HepG2 (cell line): Measurements from ENCODE around the gene PPP1R2B. TPM values are rescaled to one million over a fixed set of nuclear protein-coding genes. Genes with fewer than 3 reads are reported as not detected.

Experiments
- ATAC-seq: fragments of 200-7000 bp; cut with Tn5 transposase; 3 replicates; pipeline ENCODE4 v1.9.1; 2020; ENCODE audit warnings: mild to moderate bottlenecking, moderate library complexity
- BruUV-seq: library from RNA; stranded (reverse); fragments of 400-500 nt; replicated peaks from 2 replicates; lab custom pipeline; 2021; lab: Mats Ljungman, UMichigan
- CTCF ChIA-PET: fragments of 300-600 bp; formaldehyde crosslinking; extraction: SDS; loops from one replicate; lab custom pipeline; 2021; ENCODE audit warnings: low total read pairs, inconsistent platforms, low intra/inter-chr PET ratio; lab: Yijun Ruan, JAX
- POLR2A ChIA-PET: fragments of 350-600 bp; sonication (Branson Sonifier 250); formaldehyde crosslinking; loops from one replicate; lab custom pipeline; 2020; ENCODE audit warnings: antibody characterized with exemption, inconsistent platforms; lab: Yijun Ruan, JAX
- DNase-seq: peaks from one replicate; pipeline ENCODE4 v3.0.0-alpha.2; 2015; ENCODE audit warnings: low spot score
- FAIRE-seq: peaks from 3 replicates; lab custom pipeline; 2011; peaks lifted over from hg19 to GRCh38; lab: Jason Lieb, UNC
- H2AFZ ChIP-seq: one replicate; pipeline ENCODE4 v1.6.1; 2011; ENCODE audit warnings: low read length, inconsistent platforms
- H3K27ac ChIP-seq: fragments of 300-600 bp; 3 replicates; pipeline ENCODE4 v1.8.0; 2011; ENCODE audit warnings: mixed run types, mild to moderate bottlenecking, mixed read lengths, low read length, inconsistent platforms; ENCODE audit not compliant: insufficient read depth; ENCODE audit errors: extremely low read length
- H3K27me3 ChIP-seq, 2 experiments: fragments of 200-600 bp in 1 of 2; 2 replicates in 1 of 2; 3 replicates in 1 of 2; pipeline versions ENCODE4 v1.6.0 to v1.8.0; 2011; ENCODE audit warnings: low read length in 2 of 2, mild to moderate bottlenecking in 2 of 2, moderate library complexity in 2 of 2, inconsistent platforms in 1 of 2; ENCODE audit not compliant: insufficient read depth in 2 of 2, control insufficient read depth in 1 of 2
- H3K36me3 ChIP-seq, 2 experiments: fragments of 200-600 bp in 1 of 2; replicated peaks in 1 of 2; 2 replicates in 1 of 2; 3 replicates in 1 of 2; pipeline versions ENCODE4 v1.5.1 to v1.8.0; 2011; ENCODE audit warnings: low read length in 2 of 2, inconsistent platforms in 1 of 2; ENCODE audit not compliant: insufficient read depth in 2 of 2, control insufficient read depth in 1 of 2
- H3K4me1 ChIP-seq: 2 replicates; pipeline ENCODE4 v1.5.1; 2012; ENCODE audit warnings: low read length, inconsistent platforms; ENCODE audit not compliant: insufficient read depth
- H3K4me2 ChIP-seq: 2 replicates; pipeline ENCODE4 v1.6.0; 2011; ENCODE audit warnings: low read depth, low read length, inconsistent platforms
- H3K4me3 ChIP-seq, 3 experiments: fragments of 200-600 bp in 1 of 3; sonication (generic), shearing (Covaris generic) in 1 of 3; replicated peaks in 1 of 3; 2 replicates each; pipeline ENCODE4 v1.5.1; 2011 to 2016; ENCODE audit warnings: low read length in 3 of 3, inconsistent platforms in 2 of 3, low read depth in 2 of 3, mild to moderate bottlenecking in 2 of 3, control low read depth in 1 of 3, mixed read lengths in 1 of 3; ENCODE audit not compliant: insufficient read depth in 1 of 3
- H3K79me2 ChIP-seq: one replicate; pipeline ENCODE4 v1.6.1; 2011; ENCODE audit warnings: low read length, inconsistent platforms; ENCODE audit not compliant: insufficient read depth
- H3K9ac ChIP-seq: 2 replicates; pipeline ENCODE4 v1.6.0; 2011; ENCODE audit warnings: mild to moderate bottlenecking, low read depth, low read length, inconsistent platforms; ENCODE audit not compliant: insufficient read depth
- H3K9me3 ChIP-seq: 2 replicates; pipeline ENCODE4 v1.5.1; 2012; ENCODE audit warnings: mild to moderate bottlenecking, low read length
- H4K20me1 ChIP-seq: 2 replicates; pipeline ENCODE4 v1.6.0; 2011; ENCODE audit warnings: inconsistent platforms, mild to moderate bottlenecking, low read length, moderate library complexity; ENCODE audit not compliant: insufficient read depth
- ELF3 ChIP-seq: IDR thresholded peaks from 2 replicates; pipeline ENCODE4 v1.6.1; 2016; ENCODE audit warnings: missing genetic modification reagents, missing compliant biosample characterization
- FOXK1 ChIP-seq: sonication (generic); formaldehyde crosslinking; IDR thresholded peaks from 2 replicates; pipeline ENCODE4 v1.4.0; 2020; ENCODE audit warnings: low read depth, missing genetic modification reagents, borderline replicate concordance
- GLI4 ChIP-seq: sonication (generic); formaldehyde crosslinking; IDR thresholded peaks from 2 replicates; pipeline ENCODE4 v1.5.1; 2020; ENCODE audit warnings: missing genetic modification reagents, mild to moderate bottlenecking, moderate library complexity, borderline replicate concordance
- YEATS4 ChIP-seq: sonication (generic); formaldehyde crosslinking; IDR thresholded peaks from 2 replicates; pipeline ENCODE4 v1.4.0; 2020; ENCODE audit warnings: missing genetic modification reagents, borderline replicate concordance
- ZBTB8A ChIP-seq: sonication (generic); formaldehyde crosslinking; IDR thresholded peaks from 2 replicates; pipeline ENCODE4 v1.4.0; 2020; ENCODE audit warnings: mild to moderate bottlenecking, low read depth, missing genetic modification reagents, borderline replicate concordance
- ZFP37 ChIP-seq: sonication (generic); formaldehyde crosslinking; IDR thresholded peaks from 2 replicates; pipeline ENCODE4 v1.4.0; 2020; ENCODE audit warnings: missing genetic modification reagents, borderline replicate concordance
- ZNF263 ChIP-seq: sonication (generic); formaldehyde crosslinking; IDR thresholded peaks from 2 replicates; pipeline ENCODE4 v1.4.0; 2020; ENCODE audit warnings: missing genetic modification reagents
- ZNF350 ChIP-seq: sonication (generic); formaldehyde crosslinking; IDR thresholded peaks from 2 replicates; pipeline ENCODE4 v1.4.0; 2020; ENCODE audit warnings: mild to moderate bottlenecking, low read depth, missing genetic modification reagents, borderline replicate concordance
- ZNF510 ChIP-seq: sonication (generic); formaldehyde crosslinking; IDR thresholded peaks from 2 replicates; pipeline ENCODE4 v1.4.0; 2020; ENCODE audit warnings: low read depth, mild to moderate bottlenecking, missing genetic modification reagents
- ZSCAN30 ChIP-seq: sonication (generic); formaldehyde crosslinking; IDR thresholded peaks from 2 replicates; pipeline ENCODE4 v1.5.0; 2020; ENCODE audit warnings: mild to moderate bottlenecking, missing genetic modification reagents
- ZZZ3 ChIP-seq: sonication (generic); formaldehyde crosslinking; IDR thresholded peaks from 2 replicates; pipeline ENCODE4 v1.4.0; 2020; ENCODE audit warnings: missing genetic modification reagents, mild to moderate bottlenecking, borderline replicate concordance
- WGBS: methylation state at CpG from one replicate; pipeline ENCODE4 v1.1.6; 2017; ENCODE audit warnings: low lambda C conversion rate; 5-methylcytosine and 5-hydroxymethylcytosine counted together
- in situ Hi-C: cut with HindIII; loops from 2 replicates; pipeline ENCODE4 v1.10.0; 2017; ENCODE audit warnings: low pct_unique_long_range_greater_than_20kb; ENCODE audit not compliant: extremely low pct_ligation_motif_present
- intact Hi-C: fragments of 100-400 bp; cut with micrococcal nuclease; formaldehyde crosslinking; loops from one replicate; pipeline ENCODE4 v1.10.0; 2022; ENCODE audit not compliant: unreplicated experiment
- polyA plus RNA-seq, 8 experiments: library from polyadenylated mRNA; depleted of rRNA in 3 of 8; stranded (reverse) in 7 of 8; unstranded in 1 of 8; fragments of >200 nt; fragmentation: Illumina TruSeq in 4 of 8; extraction: Trizol in 4 of 8; gene quantifications; 2 replicates each; pipeline versions ENCODE4 v1.2.1 to v1.2.3, GENCODE V29; 2011 to 2016; ENCODE audit warnings: low read depth in 4 of 8, missing spikeins in 1 of 8, mixed read lengths in 1 of 8; ENCODE audit not compliant: insufficient read depth in 1 of 8
- total RNA-seq, 5 experiments: library from RNA; depleted of rRNA; stranded (reverse); fragments of >200 nt; fragmentation: Illumina TruSeq; extraction: Trizol; gene quantifications; 2 replicates each; pipeline ENCODE4 v1.2.3, GENCODE V29; 2016; ENCODE audit warnings: low read depth in 1 of 5
- TF ChIP-seq, protein P1 (sequence below): sonication (generic); formaldehyde crosslinking; IDR thresholded peaks from 2 replicates; pipeline ENCODE4 v1.8.0; 2022; ENCODE audit warnings: missing genetic modification reagents, mild to moderate bottlenecking, inconsistent platforms, borderline replicate concordance
- TF ChIP-seq, protein P2 (sequence below): sonication (generic); formaldehyde crosslinking; IDR thresholded peaks from 2 replicates; pipeline ENCODE4 v1.5.1; 2020; ENCODE audit warnings: mild to moderate bottlenecking, missing genetic modification reagents, borderline replicate concordance

Gene PPP1R2B
- total and polyA plus RNA-seq, 2 of the 13 experiments (the other 11 are each of a cell fraction or from before 2014, with no cell fraction given), result 0.07 TPM; not detected in 1

DNA sequence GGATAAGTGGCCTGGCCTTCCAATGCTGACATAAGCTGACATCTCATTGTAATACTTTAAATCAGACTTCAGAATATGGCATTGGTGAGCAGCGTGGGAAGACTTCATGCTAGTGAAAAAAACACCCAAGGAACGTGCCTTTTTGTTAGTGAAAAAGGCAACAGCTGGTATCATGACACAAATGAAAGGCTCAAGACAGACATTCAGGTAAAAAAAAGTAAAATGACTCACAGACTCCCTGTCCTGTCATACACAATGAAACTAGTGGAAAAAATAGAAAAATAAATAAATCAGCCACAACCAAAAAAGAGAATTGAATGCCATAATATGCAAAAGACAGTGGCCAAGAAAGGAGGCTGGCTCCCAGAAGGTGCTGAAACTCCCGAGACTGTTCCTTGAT lies 24.4 kb upstream of the PPP1R2B start:
- ATAC-seq, result no peak
- no peak overlapping the region for H2AFZ ChIP-seq
- no peak overlapping the region for H3K4me3 ChIP-seq
- FAIRE-seq, result no peak
- in situ Hi-C loops (loop anchor here (10.0 to 25.0 kb wide), 2 partner anchors 312 to 881 kb away; partner anchors contain the start of gene MED7), intact Hi-C loops (no loop called here)
- no TSS peak for BruUV-seq
- no peak overlapping the region for H3K9ac ChIP-seq
- POLR2A ChIA-PET, result no interaction called here
- WGBS, result 0% methylated on average over 3 of the region's 3 CpGs
- CTCF ChIA-PET, result no interaction called here
- no peaks in the 10 kb centered on the region for H4K20me1 ChIP-seq
- H3K9me3 ChIP-seq, result no peaks in the 10 kb centered on the region
- H3K4me1 ChIP-seq, result no peaks in the 10 kb centered on the region
- no peaks in the 10 kb centered on the region for H3K79me2 ChIP-seq
- H3K4me2 ChIP-seq, result no peak overlapping the region
- H3K36me3 ChIP-seq, result no peaks in the 10 kb centered on the region
- TF ChIP-seq ZFP37 (CRISPR knock-in tag) (no peak), ZBTB8A (CRISPR knock-in tag) (no peak), ELF3 (CRISPR knock-in tag) (no peak), FOXK1 (CRISPR knock-in tag) (no peak), ZNF510 (no peak), ZNF350 (CRISPR knock-in tag) (no peak), ZNF263 (CRISPR knock-in tag) (no peak), ZSCAN30 (CRISPR knock-in tag) (no peak), GLI4 (no peak), YEATS4 (CRISPR knock-in tag) (no peak), ZZZ3 (CRISPR knock-in tag) (no peak)
- TF ChIP-seq, protein P1, sequence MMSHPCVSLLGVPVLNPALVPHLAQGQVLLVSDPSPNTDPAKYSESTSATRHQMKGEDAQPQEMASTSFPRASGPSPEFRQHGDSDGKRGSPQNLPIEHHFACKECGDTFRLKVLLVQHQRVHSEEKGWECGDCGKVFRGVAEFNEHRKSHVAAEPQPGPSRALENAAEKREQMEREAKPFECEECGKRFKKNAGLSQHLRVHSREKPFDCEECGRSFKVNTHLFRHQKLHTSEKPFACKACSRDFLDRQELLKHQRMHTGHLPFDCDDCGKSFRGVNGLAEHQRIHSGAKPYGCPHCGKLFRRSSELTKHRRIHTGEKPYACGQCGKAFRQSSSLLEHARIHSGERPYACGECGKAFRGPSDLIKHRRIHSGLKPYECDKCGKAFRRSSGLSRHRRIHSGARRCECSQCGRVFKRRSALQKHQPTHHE (CRISPR knock-in tag), result no peak
- TF ChIP-seq, protein P2, sequence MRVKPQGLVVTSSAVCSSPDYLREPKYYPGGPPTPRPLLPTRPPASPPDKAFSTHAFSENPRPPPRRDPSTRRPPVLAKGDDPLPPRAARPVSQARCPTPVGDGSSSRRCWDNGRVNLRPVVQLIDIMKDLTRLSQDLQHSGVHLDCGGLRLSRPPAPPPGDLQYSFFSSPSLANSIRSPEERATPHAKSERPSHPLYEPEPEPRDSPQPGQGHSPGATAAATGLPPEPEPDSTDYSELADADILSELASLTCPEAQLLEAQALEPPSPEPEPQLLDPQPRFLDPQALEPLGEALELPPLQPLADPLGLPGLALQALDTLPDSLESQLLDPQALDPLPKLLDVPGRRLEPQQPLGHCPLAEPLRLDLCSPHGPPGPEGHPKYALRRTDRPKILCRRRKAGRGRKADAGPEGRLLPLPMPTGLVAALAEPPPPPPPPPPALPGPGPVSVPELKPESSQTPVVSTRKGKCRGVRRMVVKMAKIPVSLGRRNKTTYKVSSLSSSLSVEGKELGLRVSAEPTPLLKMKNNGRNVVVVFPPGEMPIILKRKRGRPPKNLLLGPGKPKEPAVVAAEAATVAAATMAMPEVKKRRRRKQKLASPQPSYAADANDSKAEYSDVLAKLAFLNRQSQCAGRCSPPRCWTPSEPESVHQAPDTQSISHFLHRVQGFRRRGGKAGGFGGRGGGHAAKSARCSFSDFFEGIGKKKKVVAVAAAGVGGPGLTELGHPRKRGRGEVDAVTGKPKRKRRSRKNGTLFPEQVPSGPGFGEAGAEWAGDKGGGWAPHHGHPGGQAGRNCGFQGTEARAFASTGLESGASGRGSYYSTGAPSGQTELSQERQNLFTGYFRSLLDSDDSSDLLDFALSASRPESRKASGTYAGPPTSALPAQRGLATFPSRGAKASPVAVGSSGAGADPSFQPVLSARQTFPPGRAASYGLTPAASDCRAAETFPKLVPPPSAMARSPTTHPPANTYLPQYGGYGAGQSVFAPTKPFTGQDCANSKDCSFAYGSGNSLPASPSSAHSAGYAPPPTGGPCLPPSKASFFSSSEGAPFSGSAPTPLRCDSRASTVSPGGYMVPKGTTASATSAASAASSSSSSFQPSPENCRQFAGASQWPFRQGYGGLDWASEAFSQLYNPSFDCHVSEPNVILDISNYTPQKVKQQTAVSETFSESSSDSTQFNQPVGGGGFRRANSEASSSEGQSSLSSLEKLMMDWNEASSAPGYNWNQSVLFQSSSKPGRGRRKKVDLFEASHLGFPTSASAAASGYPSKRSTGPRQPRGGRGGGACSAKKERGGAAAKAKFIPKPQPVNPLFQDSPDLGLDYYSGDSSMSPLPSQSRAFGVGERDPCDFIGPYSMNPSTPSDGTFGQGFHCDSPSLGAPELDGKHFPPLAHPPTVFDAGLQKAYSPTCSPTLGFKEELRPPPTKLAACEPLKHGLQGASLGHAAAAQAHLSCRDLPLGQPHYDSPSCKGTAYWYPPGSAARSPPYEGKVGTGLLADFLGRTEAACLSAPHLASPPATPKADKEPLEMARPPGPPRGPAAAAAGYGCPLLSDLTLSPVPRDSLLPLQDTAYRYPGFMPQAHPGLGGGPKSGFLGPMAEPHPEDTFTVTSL (CRISPR knock-in tag), result no peak
- TF ChIP-seq, all 625 proteins: peak for 0
- no peaks in the 10 kb centered on the region for H3K27me3 ChIP-seq
- H3K27ac ChIP-seq, result no peak overlapping the region
- no peak for DNase-seq
